GM18909 (cell line): ENCODE data around the gene AGT.
"Not testable (repeated sequence)": the region's sequence is repeated elsewhere in the genome, so short reads cannot be mapped to it uniquely, and the experiment has no call there.

Experiments used
- ATAC-seq: cut with Tn5 transposase; IDR thresholded peaks from one replicate; pipeline ENCODE4 v1.9.1; 2021; ENCODE audit warnings: mild to moderate bottlenecking; ENCODE audit not compliant: unreplicated experiment, poor library complexity

The AGT gene

GRCh38 chr1:230708631-230709580, 5.0 kb downstream of the AGT start:
- no peak for ATAC-seq

GRCh38 chr1:230707732-230708630, 5.9 kb downstream of the AGT start:
- no peak for ATAC-seq

- ATAC-seq: no peak
Measured at GRCh38 chr1:230706887-230707731, 6.8 kb downstream of the AGT start.

GRCh38 chr1:230706020-230706699, 7.8 kb downstream of the AGT start:
- no peak for ATAC-seq

GRCh38 chr1:230705289-230706019, 8.5 kb downstream of the AGT start:
- ATAC-seq: no peak

GRCh38 chr1:230704830-230705229, 9.1 kb downstream of the AGT start:
- no peak for ATAC-seq

GRCh38 chr1:230703679-230704385, 10.1 kb downstream of the AGT start:
- ATAC-seq: no peak

GRCh38 chr1:230702934-230703678, 10.8 kb downstream of the AGT start:
- ATAC-seq: no peak

- ATAC-seq: no peak
Measured at GRCh38 chr1:230701895-230702768, 11.8 kb downstream of the AGT start.

GRCh38 chr1:230701434-230701833, 12.5 kb downstream of the AGT start:
- ATAC-seq: no peak

GRCh38 chr1:230700132-230700531, 13.8 kb downstream of the AGT start:
- ATAC-seq: no peak

- no peak for ATAC-seq
Measured at GRCh38 chr1:230699716-230700115, 14.2 kb downstream of the AGT start.

- not testable (repeated sequence) for ATAC-seq
Measured at GRCh38 chr1:230698964-230699363, 15.0 kb downstream of the AGT start.

- no peak for ATAC-seq
Measured at GRCh38 chr1:230698130-230698529, 15.8 kb downstream of the AGT start.

GRCh38 chr1:230696722-230697437, 17.0 kb downstream of the AGT start:
- ATAC-seq: no peak

GRCh38 chr1:230696218-230696617, 17.7 kb downstream of the AGT start:
- no peak for ATAC-seq
